RWPE1 (cell line): ENCODE results near the gene HOXB9.

ENCODE experiments used
- CTCF ChIA-PET: fragments of 350-600 bp; sonication (Branson Sonifier 250); formaldehyde crosslinking; extraction: SDS; loops from one replicate; lab custom pipeline; 2021; lab: Yijun Ruan, JAX
- POLR2A ChIA-PET: fragments of 400-600 bp; formaldehyde crosslinking; extraction: SDS; loops from one replicate; lab custom pipeline; 2020; ENCODE audit warnings: antibody characterized with exemption; ENCODE audit not compliant: low non-redundant PET; lab: Yijun Ruan, JAX
- DNase-seq: peaks from one replicate; pipeline ENCODE4 v3.0.0; 2012; ENCODE audit warnings: low spot score
- H3K27ac ChIP-seq: fragments of 450-650 bp; 2 replicates; pipeline ENCODE4 v1.5.1; 2017
- CTCF ChIP-seq: fragments of 450-650 bp; conservative IDR thresholded peaks from 2 replicates; pipeline ENCODE4 v1.5.1; 2017; ENCODE audit warnings: low read depth, mild to moderate bottlenecking

HOXB9 gene

GRCh38 chr17:48624544-48625494, 1.3 kb downstream of the HOXB9 start:
- POLR2A ChIA-PET, result interaction anchor here (0.5 to 0.6 kb wide), 2 partner anchors 12 to 473 kb away, joined by 3 read pairs; no protein-coding TSS in a partner anchor
- CTCF ChIA-PET, result interaction anchor here (0.6 to 1.2 kb wide), 5 partner anchors 12 to 1377 kb away, joined by 3 to 6 read pairs (median 4); no protein-coding TSS in a partner anchor
- no peak overlapping the region; the same call in 1 of the 2 replicates for H3K27ac ChIP-seq
- DNase-seq, result no peak
- TF ChIP-seq CTCF, result no peak

- no peak overlapping the region for H3K27ac ChIP-seq
- POLR2A ChIA-PET, result no interaction called here
- CTCF ChIA-PET, result no interaction called here
- DNase-seq, result no peak
- no peak for TF ChIP-seq CTCF
Observed at GRCh38 chr17:48624118-48624517, 2.0 kb downstream of the HOXB9 start.

GRCh38 chr17:48623583-48623982, 2.6 kb downstream of the HOXB9 start:
- no peak for DNase-seq
- ChIA-PET CTCF (no interaction called here), POLR2A (no interaction called here)
- no peak for TF ChIP-seq CTCF
- H3K27ac ChIP-seq, result no peak overlapping the region

- CTCF ChIA-PET, result interaction anchor here (0.6 kb wide), 1 partner anchor 361 kb away, joined by 3 read pairs; no protein-coding TSS in a partner anchor
- no peak for DNase-seq
- H3K27ac ChIP-seq, result no peak overlapping the region
Observed at GRCh38 chr17:48622857-48623256, 3.3 kb downstream of the HOXB9 start.

GRCh38 chr17:48621410-48622392, 4.5 kb downstream of the HOXB9 start:
- DNase-seq, result no peak
- H3K27ac ChIP-seq, result no peak overlapping the region
- TF ChIP-seq CTCF, result no peak
- CTCF ChIA-PET, result interaction anchor here (0.6 to 0.7 kb wide), 3 partner anchors 167 to 953 kb away, joined by 3 to 5 read pairs (median 3); no protein-coding TSS in a partner anchor
- POLR2A ChIA-PET, result interaction anchor here (0.6 kb wide), 1 partner anchor 297 kb away, joined by 3 read pairs; no protein-coding TSS in a partner anchor

More at GRCh38 chr17:48622857-48623256, 3.3 kb downstream of the HOXB9 start:
- POLR2A ChIA-PET, result no interaction called here
- TF ChIP-seq CTCF, result no peak
